CD4-positive, alpha-beta T cell treated with Interleukin-2 at 100 ng/mL for 4 hours (primary cell): ENCODE results near the gene SLC16A12.
"Not testable (repeated sequence)": the region's sequence is repeated elsewhere in the genome, so short reads cannot be mapped to it uniquely, and the experiment has no call there.

Experiments used
- DNase-seq: peaks from one replicate; pipeline ENCODE4 v3.0.0-alpha.2; 2020; ENCODE audit warnings: low spot score

SLC16A12 gene

GRCh38 chr10:89548673-89549072, 13.3 kb upstream of the SLC16A12 start:
- DNase-seq: no peak

GRCh38 chr10:89547853-89548513, 12.6 kb upstream of the SLC16A12 start:
- no peak for DNase-seq

- not testable (repeated sequence) for DNase-seq
Measured at GRCh38 chr10:89546651-89547050, 11.3 kb upstream of the SLC16A12 start.

- no peak for DNase-seq
Measured at GRCh38 chr10:89543841-89544240, 8.4 kb upstream of the SLC16A12 start.

DNA sequence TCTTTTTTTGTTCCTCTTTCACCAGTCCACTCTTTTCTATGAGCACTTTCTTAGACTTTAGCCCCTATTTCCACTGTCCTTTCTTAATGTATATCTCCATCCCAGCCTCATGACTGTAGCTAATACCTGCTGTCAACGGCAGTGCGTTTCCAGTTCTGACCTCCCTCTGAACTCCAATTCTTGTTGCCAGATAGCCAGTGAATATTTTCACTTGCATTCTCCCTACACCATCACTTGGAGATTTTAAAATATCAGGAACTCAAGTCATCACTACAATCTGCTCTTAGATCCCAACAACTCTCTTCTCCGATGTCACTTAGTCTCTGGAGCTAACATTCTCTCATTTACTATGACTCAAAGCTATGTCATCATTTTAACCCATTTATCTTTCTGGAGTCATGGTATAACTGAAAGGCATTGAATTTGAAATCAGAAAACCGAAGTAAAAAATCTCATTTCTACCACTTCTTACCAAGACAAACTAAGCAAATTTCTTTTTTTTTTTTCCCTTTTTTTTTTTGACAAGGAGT, 5.1 kb upstream of the SLC16A12 start:
- DNase-seq: no peak

DNA sequence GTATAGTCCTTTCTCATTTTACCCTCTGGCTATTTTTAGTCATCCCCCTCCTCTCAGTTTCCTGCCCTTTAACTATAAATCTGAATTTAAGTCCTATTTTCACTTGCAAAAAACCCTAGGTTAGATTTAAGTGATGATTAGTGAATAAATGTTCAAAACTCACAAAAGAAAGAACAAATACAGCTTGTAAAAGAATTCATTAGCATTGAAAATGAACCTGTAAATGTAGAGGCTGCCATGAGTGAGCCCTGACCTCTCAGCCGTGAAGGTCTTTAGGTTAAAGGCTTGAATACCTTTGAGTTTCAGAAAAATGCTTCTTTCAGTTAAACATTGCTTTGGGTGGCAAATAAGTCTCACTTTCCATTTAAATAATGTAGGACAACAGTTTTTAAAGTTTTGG, 2.0 kb upstream of the SLC16A12 start:
- DNase-seq: no peak

GRCh38 chr10:89536013-89536354, 590 bp upstream of the SLC16A12 start:
- DNase-seq: no peak

GRCh38 chr10:89534826-89535166, 598 bp downstream of the SLC16A12 start:
- no peak for DNase-seq

DNA sequence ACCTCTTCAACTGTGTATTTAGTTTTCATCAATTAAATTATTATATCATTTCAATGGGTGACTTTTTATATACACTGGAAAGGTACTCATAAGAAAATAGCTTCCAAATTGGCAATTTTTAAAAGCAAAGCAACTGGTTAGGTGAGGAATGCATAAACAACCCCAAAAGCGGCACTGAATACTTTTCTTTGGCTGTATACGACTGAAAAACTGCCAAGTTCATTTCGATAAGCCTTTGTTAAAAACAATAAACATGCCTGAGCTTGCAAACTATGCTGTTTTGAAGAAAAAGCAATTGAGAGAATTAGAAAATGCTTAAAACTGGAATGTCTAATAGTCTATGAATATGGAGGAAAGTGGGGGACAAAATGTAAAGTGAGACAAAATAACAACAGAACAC, 2.9 kb downstream of the SLC16A12 start:
- DNase-seq: no peak

- no peak for DNase-seq
Measured at GRCh38 chr10:89531359-89531758, 4.0 kb downstream of the SLC16A12 start.

DNA sequence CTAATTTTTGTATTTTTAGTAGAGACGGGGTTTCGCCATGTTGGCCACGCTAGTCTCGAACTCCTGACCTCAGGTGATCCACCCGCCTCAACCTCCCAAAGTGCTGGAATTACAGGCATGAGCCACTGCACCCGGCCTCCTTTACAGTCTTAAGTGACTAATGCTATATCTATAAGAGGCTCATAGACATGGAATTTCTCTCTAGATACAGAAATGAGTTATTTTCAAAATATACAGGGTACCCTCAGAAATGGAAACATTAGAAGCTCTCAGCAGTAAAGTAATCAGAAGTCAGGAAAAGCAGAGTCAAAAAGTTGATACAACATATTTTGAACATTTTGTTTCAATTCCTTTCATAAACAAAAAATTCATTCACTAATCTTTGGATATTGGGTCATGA, 5.7 kb downstream of the SLC16A12 start:
- not testable (repeated sequence) for DNase-seq

DNA sequence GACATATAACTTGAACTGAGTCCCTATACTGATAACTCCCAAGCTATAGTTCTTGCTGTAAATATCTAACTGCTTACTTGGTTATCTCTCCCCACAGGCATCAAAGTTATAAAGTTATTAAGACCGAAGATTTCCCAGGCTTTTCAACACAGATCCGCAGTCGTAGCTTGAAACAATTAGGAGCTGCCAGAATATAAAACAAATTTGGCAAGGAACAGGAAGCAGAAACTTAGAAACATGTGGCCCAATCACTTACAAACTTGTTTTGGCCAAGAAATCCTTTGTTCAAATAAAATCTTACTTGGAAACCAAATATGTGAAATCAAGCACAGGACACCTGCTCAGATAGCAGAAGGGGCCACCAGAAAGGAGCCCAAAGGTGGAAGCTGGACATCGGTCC, 9.0 kb downstream of the SLC16A12 start:
- DNase-seq: no peak

GRCh38 chr10:89525556-89525955, 9.8 kb downstream of the SLC16A12 start:
- no peak for DNase-seq

- no peak for DNase-seq
Measured at GRCh38 chr10:89524279-89524678, 11.1 kb downstream of the SLC16A12 start.

DNA sequence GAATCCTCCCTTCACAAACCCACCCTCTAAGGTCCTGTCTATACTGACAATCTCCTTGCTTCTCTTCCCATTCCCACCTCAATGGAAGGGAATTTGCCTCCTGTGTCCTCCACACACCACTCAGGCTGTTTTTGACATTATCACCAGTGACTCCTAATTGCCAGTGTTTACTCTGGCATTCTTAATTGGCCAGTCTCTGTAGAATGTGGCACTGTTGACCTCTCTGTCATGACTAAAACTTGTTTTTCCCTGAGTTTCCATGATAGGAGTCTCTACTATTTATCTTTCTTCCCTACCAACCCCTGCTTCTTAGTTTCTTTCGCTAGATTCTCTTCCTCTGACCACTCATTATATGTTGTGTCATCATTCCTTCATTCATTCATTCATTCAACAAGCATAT, 12.1 kb downstream of the SLC16A12 start:
- no peak for DNase-seq

DNA sequence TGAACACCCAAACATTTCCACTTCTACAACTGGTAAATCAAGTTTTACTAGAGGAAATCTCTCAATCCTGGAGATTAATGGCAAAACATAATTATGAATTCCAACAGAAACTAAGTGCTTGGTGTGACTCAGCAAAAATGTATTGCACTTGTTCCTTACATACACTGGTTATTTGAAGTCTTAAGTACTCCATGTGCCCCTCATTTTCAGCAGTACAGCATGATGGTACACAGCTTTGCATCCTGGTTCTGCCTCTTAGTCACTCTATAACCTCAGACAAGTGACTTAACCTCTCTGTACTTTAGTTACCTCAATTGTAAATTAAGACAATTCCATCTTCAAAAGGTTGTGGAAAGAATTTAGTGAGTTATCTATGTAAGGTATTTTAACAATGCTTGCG, 12.9 kb downstream of the SLC16A12 start:
- DNase-seq: no peak

GRCh38 chr10:89521368-89521767, 14.0 kb downstream of the SLC16A12 start:
- DNase-seq: no peak

- no peak for DNase-seq
Measured at GRCh38 chr10:89520706-89521105, 14.7 kb downstream of the SLC16A12 start.

- DNase-seq: no peak
Measured at GRCh38 chr10:89518876-89519842, 16.2 kb downstream of the SLC16A12 start.

- no peak for DNase-seq
Measured at GRCh38 chr10:89518108-89518507, 17.3 kb downstream of the SLC16A12 start.

- no peak for DNase-seq
Measured at GRCh38 chr10:89516149-89516832, 19.1 kb downstream of the SLC16A12 start.

- no peak for DNase-seq
Measured at GRCh38 chr10:89515031-89515841, 20.2 kb downstream of the SLC16A12 start.
